GM18517 (cell line): ENCODE data around the gene RABL3.
"Not testable (repeated sequence)": the region's sequence is repeated elsewhere in the genome, so short reads cannot be mapped to it uniquely, and the experiment has no call there.

Experiments used
- ATAC-seq: cut with Tn5 transposase; IDR thresholded peaks from one replicate; pipeline ENCODE4 v1.9.1; 2021; ENCODE audit warnings: mild to moderate bottlenecking, moderate library complexity; ENCODE audit not compliant: unreplicated experiment

RABL3 gene

GRCh38 chr3:120648290-120648689 lies 94.0 kb downstream of the RABL3 start:
- no peak for ATAC-seq

DNA sequence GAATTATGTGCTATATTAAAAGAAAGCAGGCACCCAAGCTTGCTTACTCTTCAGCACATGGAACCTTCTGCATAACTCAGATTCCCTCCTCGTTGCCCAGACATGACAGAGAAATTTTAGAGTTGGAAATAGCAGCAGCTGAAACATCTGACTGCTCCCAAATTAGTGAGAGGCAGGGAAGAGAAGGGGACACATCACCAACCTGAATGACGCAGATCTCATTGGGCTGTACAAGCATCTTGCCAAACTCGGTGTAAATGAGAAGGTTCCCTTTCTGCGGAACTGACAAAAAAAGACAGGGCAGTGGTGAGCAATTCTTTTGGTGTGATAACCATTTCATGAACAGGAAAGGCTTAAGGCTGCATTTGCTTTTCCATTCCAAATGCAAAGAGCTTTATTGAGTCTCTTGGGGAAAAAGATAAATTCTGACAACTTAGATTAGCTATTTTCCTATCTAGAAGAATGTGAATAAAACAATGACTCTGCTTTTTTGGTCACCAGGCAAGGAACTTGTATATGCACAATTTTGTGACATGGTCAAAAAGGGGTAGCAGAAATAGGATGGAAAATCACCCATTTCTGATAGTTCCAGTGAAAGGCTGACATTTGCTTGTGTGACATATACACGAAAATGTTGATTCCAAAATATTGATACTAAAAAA lies 95.4 kb downstream of the RABL3 start:
- no peak for ATAC-seq

- no peak for ATAC-seq
Observed at GRCh38 chr3:120645083-120645845, 97.1 kb downstream of the RABL3 start.

DNA sequence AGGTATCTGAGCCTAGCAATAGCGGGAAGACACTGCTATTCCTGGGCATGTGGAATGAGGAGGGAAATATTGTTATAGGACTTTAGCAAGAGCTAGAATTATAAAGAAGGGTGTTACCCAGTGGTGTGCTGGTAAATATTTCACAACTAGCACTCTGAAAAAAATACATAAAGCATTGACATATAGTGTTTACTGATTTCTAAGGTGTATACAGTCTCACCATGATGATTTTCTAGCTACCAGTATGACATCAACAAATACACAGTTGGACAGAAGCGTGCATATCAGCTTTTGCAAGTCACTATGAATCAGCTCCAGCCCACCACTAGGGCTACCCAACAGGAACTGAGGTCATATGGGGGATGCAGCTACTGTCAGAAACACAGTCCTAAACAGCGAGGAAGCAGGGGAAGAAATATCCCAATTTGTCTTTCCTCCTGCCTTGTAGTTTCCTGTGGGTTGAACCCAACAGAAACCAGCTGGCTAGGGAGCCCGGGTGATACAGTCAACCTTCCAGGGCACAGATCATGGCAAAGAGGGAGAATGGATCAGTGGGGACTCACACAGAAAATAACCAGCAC lies 99.9 kb downstream of the RABL3 start:
- ATAC-seq = no peak

GRCh38 chr3:120641696-120642246 lies 100.5 kb downstream of the RABL3 start:
- ATAC-seq = no peak

DNA sequence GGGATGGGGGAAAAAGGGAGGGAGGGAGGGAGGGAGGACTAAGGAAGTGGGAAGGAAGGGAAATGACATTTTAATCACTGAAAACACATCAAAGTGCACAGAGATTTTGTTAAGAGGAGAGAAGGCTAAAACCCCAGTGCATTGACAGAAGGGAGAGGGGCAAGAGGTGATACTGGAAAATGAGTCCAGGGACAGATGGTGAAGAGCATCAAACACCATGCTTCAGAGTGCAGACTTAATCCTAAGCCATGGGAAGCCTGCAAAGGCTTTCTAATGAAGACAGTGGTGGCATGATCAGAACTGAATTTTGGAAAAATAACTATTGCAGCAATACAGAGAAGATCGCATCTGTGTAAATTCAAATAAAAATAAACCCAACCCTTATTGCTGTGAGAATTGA lies 102.1 kb downstream of the RABL3 start:
- no peak for ATAC-seq

DNA sequence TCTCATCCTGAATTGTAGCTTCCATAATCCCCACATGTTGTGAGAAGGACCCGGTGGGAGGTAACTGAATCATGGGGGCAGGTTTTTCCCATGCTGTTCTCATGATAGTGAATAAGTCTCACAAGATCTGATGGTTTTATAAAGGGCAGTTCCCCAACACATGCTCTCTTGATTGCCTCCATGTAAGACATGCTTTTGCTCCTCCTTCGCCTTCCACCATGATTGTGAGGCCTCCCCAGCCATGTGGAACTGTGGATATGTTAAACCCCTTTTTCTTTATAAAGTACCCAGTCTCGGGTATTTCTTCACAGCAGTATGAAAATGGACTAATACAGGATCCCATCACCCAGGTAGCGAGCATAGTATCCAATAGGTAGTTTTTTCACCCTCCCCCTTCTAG lies 103.5 kb downstream of the RABL3 start:
- not testable (repeated sequence) for ATAC-seq

GRCh38 chr3:120637851-120638559 lies 104.3 kb downstream of the RABL3 start:
- ATAC-seq = no peak

- ATAC-seq = no peak
Observed at GRCh38 chr3:120636795-120637401, 105.4 kb downstream of the RABL3 start.
